Measurements from ENCODE around the gene ANKRD28.

DNA sequence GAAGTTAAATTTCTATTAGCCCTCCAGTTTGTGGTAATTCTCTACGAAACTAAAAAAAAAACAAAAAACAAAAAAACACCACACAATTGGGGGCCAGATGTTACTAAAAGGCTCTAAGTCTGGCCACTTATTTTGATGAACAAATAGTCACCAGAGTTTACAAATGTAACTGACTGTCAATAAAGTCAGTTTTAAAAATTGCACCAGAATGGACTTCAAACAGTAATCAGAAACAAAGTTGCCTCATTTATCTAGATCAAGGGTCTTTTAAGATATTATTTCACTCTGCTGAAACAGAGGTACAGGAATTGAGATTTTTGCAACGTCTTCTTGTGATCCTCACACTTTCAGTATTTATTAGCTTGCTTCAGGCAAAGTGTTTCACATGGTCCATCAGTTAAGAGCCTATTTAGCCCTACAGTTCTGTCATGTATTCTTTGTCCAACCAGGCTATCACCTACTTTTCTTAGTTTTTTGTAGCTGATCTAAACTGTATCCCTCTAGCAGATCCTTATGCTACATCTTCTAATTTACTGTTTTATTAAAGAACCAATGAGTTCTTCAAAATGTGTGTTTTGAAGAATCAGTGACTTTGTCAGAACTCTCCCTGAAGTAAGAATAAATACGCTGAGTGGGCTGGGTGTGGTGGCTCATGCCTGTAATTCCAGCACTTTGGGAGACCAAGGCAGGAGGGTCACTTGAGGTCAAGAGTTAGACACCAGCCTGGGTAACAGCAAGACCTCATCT is 74.7 kb downstream of the ANKRD28 start:
- TF ChIP-seq, protein P1, sequence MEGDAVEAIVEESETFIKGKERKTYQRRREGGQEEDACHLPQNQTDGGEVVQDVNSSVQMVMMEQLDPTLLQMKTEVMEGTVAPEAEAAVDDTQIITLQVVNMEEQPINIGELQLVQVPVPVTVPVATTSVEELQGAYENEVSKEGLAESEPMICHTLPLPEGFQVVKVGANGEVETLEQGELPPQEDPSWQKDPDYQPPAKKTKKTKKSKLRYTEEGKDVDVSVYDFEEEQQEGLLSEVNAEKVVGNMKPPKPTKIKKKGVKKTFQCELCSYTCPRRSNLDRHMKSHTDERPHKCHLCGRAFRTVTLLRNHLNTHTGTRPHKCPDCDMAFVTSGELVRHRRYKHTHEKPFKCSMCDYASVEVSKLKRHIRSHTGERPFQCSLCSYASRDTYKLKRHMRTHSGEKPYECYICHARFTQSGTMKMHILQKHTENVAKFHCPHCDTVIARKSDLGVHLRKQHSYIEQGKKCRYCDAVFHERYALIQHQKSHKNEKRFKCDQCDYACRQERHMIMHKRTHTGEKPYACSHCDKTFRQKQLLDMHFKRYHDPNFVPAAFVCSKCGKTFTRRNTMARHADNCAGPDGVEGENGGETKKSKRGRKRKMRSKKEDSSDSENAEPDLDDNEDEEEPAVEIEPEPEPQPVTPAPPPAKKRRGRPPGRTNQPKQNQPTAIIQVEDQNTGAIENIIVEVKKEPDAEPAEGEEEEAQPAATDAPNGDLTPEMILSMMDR (IDR thresholded peaks at IDR 0.05; ENCODE audit: low read length) = no peak
- TF ChIP-seq EZH2 (IDR thresholded peaks at IDR 0.05; ENCODE audit: borderline replicate concordance, low read length) = no peak
